HG03432 (cell line): ENCODE results near the gene SLC6A8.
A peak's percentile ranks its signal among the peaks of the same experiment; 100 is the strongest.
"Not testable (repeated sequence)": the region's sequence is repeated elsewhere in the genome, so short reads cannot be mapped to it uniquely, and the experiment has no call there.

ENCODE experiments used
- ATAC-seq: cut with Tn5 transposase; IDR thresholded peaks from one replicate; pipeline ENCODE4 v1.9.1; 2021; ENCODE audit warnings: mild to moderate bottlenecking, moderate library complexity; ENCODE audit not compliant: unreplicated experiment

SLC6A8 gene

DNA sequence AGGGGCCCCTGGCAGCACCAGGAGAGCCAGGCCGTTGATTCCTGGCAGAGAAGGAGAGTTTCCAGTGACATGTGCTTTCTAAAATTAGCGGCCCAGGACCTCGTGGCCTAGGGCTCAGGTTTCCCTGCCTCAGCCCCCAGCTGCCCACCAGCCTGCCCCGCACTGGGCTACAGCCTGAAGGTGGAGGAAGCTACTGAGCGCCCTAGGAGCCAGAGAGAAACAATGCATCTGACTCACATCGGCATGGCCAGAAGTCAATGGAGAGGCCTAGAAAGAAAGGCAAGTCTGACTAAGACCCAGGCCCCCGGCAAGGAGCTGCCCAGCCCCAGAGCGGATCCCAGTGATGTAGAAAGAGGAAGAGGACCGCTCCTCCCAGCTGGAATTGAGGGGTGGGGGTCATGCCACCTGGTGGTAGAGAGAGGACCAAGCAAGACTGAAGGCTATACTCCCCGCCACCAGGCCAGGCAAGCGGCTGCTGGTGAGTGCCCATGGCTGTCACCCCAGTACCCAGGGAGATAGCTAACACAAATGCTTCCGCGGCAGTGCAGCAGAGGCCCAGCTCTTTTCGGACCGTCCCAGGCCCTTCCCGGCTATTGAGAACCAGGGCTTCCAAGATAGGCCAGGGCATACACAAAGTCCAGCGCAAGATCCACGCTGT lies 17.8 kb downstream of the SLC6A8 start:
- ATAC-seq = not testable (repeated sequence)

GRCh38 chrX:153706799-153707198 lies 19.1 kb downstream of the SLC6A8 start:
- no peak for ATAC-seq

DNA sequence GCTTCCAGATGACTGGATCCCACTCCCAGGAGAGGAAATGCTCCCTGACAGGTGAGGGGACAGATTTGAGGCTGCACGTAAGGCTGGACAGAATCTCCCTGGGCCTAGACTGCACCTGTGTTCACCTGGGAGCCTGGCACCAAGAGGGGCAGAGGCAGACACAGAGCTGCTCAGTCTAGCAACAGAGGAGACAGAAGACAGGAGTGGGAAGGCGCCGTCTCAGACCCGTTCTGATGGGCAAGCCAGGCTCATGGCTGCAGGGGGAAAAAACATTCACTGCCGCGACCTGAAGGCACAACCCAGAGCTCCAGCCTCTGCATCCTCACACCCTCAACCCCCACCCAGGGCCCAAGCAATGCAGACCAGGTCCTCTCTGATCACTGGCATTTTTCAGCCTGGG lies 19.7 kb downstream of the SLC6A8 start:
- no peak for ATAC-seq

- ATAC-seq = no peak
Observed at GRCh38 chrX:153708415-153708814, 20.7 kb downstream of the SLC6A8 start.

GRCh38 chrX:153709726-153710674 lies 22.3 kb downstream of the SLC6A8 start:
- ATAC-seq = no peak

GRCh38 chrX:153714256-153714655 lies 26.5 kb downstream of the SLC6A8 start:
- no peak for ATAC-seq

- no peak for ATAC-seq
Observed at GRCh38 chrX:153717445-153717844, 29.7 kb downstream of the SLC6A8 start.

DNA sequence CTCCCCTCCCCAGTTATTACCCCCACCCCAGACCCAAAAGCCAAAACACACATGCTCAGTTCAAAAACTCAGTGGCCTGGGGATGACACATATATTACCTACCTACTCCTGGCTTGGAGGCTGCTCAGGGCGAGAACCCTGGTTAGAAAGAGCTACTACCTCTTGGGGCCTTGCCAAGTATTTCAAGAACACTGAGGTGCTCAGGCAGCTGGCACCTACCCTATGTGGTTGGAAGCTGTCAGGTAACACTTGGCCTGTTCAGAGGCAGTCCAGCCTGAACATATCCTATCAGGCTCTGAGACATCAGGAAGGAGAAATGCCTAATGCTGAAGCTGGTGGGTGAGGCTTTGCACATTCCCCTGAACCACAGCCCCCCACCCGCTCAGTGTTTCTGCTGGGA lies 31.5 kb downstream of the SLC6A8 start:
- ATAC-seq = no peak

DNA sequence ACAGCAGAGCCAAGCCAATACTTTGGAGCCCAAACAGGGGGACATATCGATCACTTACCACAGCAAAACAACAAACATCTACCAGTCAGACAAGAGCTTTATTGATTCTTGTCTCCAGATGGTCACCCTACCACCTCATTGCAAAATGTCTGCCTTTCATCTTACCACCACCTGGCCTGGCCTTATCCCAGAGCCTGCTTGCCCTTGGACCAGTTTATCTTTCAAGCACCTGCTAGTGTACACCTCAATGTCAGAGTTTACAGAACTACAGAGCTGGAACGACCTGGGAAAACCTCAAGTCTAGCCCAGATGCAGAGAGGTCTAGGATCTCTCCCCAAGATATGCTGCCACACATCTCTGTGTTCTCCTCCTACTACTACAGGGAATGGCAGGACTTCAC lies 32.0 kb downstream of the SLC6A8 start:
- ATAC-seq = no peak

- no peak for ATAC-seq
Observed at GRCh38 chrX:153722704-153723350, 35.1 kb downstream of the SLC6A8 start.

GRCh38 chrX:153723351-153724251 lies 35.9 kb downstream of the SLC6A8 start:
- ATAC-seq = peak; percentile 37

DNA sequence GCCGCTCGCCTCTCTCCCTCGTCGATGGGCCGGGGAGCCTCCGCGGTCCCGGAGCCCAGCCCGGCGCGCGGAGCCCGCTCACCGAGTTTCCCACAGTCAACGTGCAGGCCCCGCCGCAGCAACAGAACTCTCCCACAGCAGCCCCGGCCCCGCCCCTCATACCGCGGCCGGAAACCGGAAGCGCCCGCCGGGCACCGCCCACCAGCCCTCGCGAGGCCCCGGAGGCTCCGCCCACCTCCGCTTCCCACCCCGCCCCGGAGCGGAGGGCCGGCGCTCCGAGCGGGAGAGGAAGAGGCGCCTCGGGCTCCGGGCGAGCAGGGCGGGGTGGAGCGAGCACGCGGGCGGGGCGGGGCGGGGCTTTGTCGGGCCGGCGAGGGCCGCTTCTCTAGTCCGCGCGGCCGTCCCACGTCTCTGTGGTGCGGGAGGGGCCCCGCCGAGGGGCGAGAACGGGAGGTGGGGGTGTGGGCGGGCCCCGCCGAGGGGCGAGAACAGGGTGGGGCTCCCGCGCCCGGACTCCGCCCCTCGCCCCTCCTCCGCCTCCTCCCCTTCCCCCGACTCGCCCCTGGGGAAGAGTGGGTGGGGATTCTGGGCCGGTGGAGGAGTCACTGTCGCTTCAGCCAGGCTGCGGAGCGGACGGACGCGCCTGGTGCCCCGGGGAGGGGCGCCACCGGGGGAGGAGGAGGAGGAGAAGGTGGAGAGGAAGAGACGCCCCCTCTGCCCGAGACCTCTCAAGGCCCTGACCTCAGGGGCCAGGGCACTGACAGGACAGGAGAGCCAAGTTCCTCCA lies 36.7 kb downstream of the SLC6A8 start, which contains the start of the genes ABCD1 and BCAP31:
Gene ABCD1, plus strand, starts transcription at position 605 of the 787 bp plus-strand sequence. CDS start 411 bp downstream, outside the sequence.
Gene BCAP31, minus strand, starts transcription at position 136 of the 787 bp plus-strand sequence. CDS start 1,143 bp downstream, outside the sequence.
- ATAC-seq = peak; percentile 58

- ATAC-seq = peak; percentile 0
Observed at GRCh38 chrX:153725039-153725831, 37.5 kb downstream of the SLC6A8 start.

DNA sequence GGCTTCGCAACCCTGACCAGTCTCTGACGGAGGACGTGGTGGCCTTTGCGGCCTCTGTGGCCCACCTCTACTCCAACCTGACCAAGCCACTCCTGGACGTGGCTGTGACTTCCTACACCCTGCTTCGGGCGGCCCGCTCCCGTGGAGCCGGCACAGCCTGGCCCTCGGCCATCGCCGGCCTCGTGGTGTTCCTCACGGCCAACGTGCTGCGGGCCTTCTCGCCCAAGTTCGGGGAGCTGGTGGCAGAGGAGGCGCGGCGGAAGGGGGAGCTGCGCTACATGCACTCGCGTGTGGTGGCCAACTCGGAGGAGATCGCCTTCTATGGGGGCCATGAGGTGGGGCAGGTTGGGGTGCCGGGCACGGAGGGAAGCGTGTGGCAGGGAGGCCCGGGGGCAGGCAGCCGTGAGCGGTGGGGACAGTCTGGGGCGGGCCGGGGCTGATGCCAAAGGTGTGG lies 38.1 kb downstream of the SLC6A8 start:
- ATAC-seq = no peak

DNA sequence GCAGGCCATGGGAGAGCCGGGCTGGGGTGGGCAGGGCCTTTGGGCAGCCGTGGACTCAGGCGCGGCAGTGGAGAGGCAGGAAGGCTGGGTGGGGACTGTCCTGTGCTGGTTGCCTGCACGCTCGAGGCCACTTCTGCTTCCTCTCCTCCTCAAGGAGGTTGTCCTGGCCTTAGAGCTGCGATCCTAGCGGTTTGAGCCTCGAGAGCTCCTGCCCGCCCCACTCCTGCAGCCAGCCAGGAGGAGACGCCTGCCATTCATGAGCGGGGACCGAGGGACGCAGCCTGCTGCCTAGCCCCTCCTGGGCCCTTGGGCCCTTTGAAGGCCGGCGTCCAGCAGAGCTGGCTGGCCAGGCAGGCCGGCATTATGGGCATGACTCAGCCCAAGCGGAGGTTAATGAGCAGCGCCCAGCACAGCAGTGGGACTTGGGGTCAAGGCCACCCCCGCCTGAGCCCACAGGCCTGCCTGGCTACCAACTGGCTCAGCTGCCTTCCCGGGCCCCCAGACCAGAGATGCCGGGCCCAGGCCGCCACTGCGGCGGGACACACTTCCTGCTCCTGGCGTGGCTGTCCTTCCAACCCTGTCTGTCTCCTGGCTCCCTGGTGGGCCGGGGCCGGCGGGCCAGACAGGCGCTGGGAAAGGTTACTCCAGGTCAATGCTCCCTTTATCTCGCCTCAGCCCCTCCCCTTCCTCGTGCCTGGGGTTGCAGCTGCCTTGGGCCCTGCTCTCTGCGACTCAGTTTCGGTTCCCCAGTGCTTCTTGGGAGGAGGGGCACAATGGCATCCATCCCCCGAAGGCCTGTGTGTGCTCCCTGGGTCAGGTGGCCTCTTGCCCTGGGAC lies 38.8 kb downstream of the SLC6A8 start:
- peak; percentile 50 for ATAC-seq

GRCh38 chrX:153727123-153727931 lies 39.6 kb downstream of the SLC6A8 start:
- no peak for ATAC-seq

GRCh38 chrX:153728095-153728494 lies 40.4 kb downstream of the SLC6A8 start:
- ATAC-seq = no peak
